ENCODE data around the gene SEMA3E.
"Not testable (repeated sequence)": the region's sequence is repeated elsewhere in the genome, so short reads cannot be mapped to it uniquely, and the experiment has no call there.

Gene SEMA3E

GRCh38 chr7:83439026-83439425 is 209.9 kb downstream of the SEMA3E start:
- H3K4me1 ChIP-seq (ENCODE audit: insufficient read depth, low read length, severe bottlenecking) = no peaks in the 10 kb centered on the region
- no peak overlapping the region for H3K4me2 ChIP-seq (ENCODE audit: low read length)
- H3K27ac ChIP-seq (ENCODE audit: low read depth, low read length, poor library complexity, severe bottlenecking) = no peak overlapping the region
- H3K79me2 ChIP-seq (ENCODE audit: insufficient read depth, low read length) = no peaks in the 10 kb centered on the region
- H4K20me1 ChIP-seq (ENCODE audit: insufficient read depth, low read length) = no peaks in the 10 kb centered on the region
- TF ChIP-seq EZH2 (IDR thresholded peaks at IDR 0.05; ENCODE audit: borderline replicate concordance, low read length) = no peak
- TF ChIP-seq CTCF (IDR thresholded peaks at IDR 0.05; ENCODE audit: low read length) = no peak
- no peaks in the 10 kb centered on the region for H3K9me3 ChIP-seq (ENCODE audit: low read length)
- H2AFZ ChIP-seq (ENCODE audit: low read length) = no peak overlapping the region
- H3K27me3 ChIP-seq (ENCODE audit: insufficient read depth, low read length) = no peaks in the 10 kb centered on the region
- H3K9ac ChIP-seq (ENCODE audit: low read length) = no peak overlapping the region
- no peak overlapping the region for H3K4me3 ChIP-seq (ENCODE audit: low read depth, low read length, poor library complexity, severe bottlenecking)
- H3K36me3 ChIP-seq (ENCODE audit: insufficient read depth, low read length) = no peaks in the 10 kb centered on the region
- no peaks in the 10 kb centered on the region for H3K9me2 ChIP-seq (ENCODE audit: low read depth, low read length)
- no peaks in the 10 kb centered on the region for H3F3A ChIP-seq (ENCODE audit: insufficient read depth, low read length)

GRCh38 chr7:83430289-83430688 is 218.7 kb downstream of the SEMA3E start:
- H3K4me2 ChIP-seq (ENCODE audit: low read length); H3K9me2 ChIP-seq (ENCODE audit: low read depth, low read length); H3K4me3 ChIP-seq (ENCODE audit: low read depth, low read length, poor library complexity, severe bottlenecking); H3K36me3 ChIP-seq (ENCODE audit: insufficient read depth, low read length); H3K27ac ChIP-seq (ENCODE audit: low read depth, low read length, poor library complexity, severe bottlenecking); H3F3A ChIP-seq (ENCODE audit: insufficient read depth, low read length); H3K4me1 ChIP-seq (ENCODE audit: insufficient read depth, low read length, severe bottlenecking); H3K9ac ChIP-seq (ENCODE audit: low read length); H3K9me3 ChIP-seq (ENCODE audit: low read length); H3K79me2 ChIP-seq (ENCODE audit: insufficient read depth, low read length); H4K20me1 ChIP-seq (ENCODE audit: insufficient read depth, low read length); H3K27me3 ChIP-seq (ENCODE audit: insufficient read depth, low read length); H2AFZ ChIP-seq (ENCODE audit: low read length): not testable (repeated sequence)

GRCh38 chr7:83429493-83429892 is 219.4 kb downstream of the SEMA3E start:
- TF ChIP-seq CTCF (IDR thresholded peaks at IDR 0.05; ENCODE audit: low read length) (no peak), EZH2 (IDR thresholded peaks at IDR 0.05; ENCODE audit: borderline replicate concordance, low read length) (no peak)
- Histone ChIP-seq H2AFZ (ENCODE audit: low read length) (no peak overlapping the region), H3K9me2 (ENCODE audit: low read depth, low read length) (no peaks in the 10 kb centered on the region), H3K4me3 (ENCODE audit: low read depth, low read length, poor library complexity, severe bottlenecking) (no peak overlapping the region), H3K27ac (ENCODE audit: low read depth, low read length, poor library complexity, severe bottlenecking) (no peak overlapping the region), H3K36me3 (ENCODE audit: insufficient read depth, low read length) (no peaks in the 10 kb centered on the region), H3K4me2 (ENCODE audit: low read length) (no peak overlapping the region), H3K9ac (ENCODE audit: low read length) (no peak overlapping the region), H3K79me2 (ENCODE audit: insufficient read depth, low read length) (no peaks in the 10 kb centered on the region), H3K27me3 (ENCODE audit: insufficient read depth, low read length) (no peaks in the 10 kb centered on the region), H3K9me3 (ENCODE audit: low read length) (no peaks in the 10 kb centered on the region), H4K20me1 (ENCODE audit: insufficient read depth, low read length) (no peaks in the 10 kb centered on the region), H3F3A (ENCODE audit: insufficient read depth, low read length) (no peaks in the 10 kb centered on the region), H3K4me1 (ENCODE audit: insufficient read depth, low read length, severe bottlenecking) (no peaks in the 10 kb centered on the region)

GRCh38 chr7:83427884-83428283 is 221.1 kb downstream of the SEMA3E start:
- no peak overlapping the region for H3K27ac ChIP-seq (ENCODE audit: low read depth, low read length, poor library complexity, severe bottlenecking)
- H3K36me3 ChIP-seq (ENCODE audit: insufficient read depth, low read length) = no peaks in the 10 kb centered on the region
- H3F3A ChIP-seq (ENCODE audit: insufficient read depth, low read length) = no peaks in the 10 kb centered on the region
- H3K9me2 ChIP-seq (ENCODE audit: low read depth, low read length) = no peaks in the 10 kb centered on the region
- no peaks in the 10 kb centered on the region for H4K20me1 ChIP-seq (ENCODE audit: insufficient read depth, low read length)
- no peaks in the 10 kb centered on the region for H3K27me3 ChIP-seq (ENCODE audit: insufficient read depth, low read length)
- H3K4me2 ChIP-seq (ENCODE audit: low read length) = no peak overlapping the region
- no peak overlapping the region for H2AFZ ChIP-seq (ENCODE audit: low read length)
- H3K4me1 ChIP-seq (ENCODE audit: insufficient read depth, low read length, severe bottlenecking) = no peaks in the 10 kb centered on the region
- H3K4me3 ChIP-seq (ENCODE audit: low read depth, low read length, poor library complexity, severe bottlenecking) = no peak overlapping the region
- TF ChIP-seq CTCF (IDR thresholded peaks at IDR 0.05; ENCODE audit: low read length) (no peak), EZH2 (IDR thresholded peaks at IDR 0.05; ENCODE audit: borderline replicate concordance, low read length) (no peak)
- H3K9ac ChIP-seq (ENCODE audit: low read length) = no peak overlapping the region
- no peaks in the 10 kb centered on the region for H3K9me3 ChIP-seq (ENCODE audit: low read length)
- no peaks in the 10 kb centered on the region for H3K79me2 ChIP-seq (ENCODE audit: insufficient read depth, low read length)

All from OCI-LY1 (cell line).